Ectodermal cell (in vitro differentiated cells): Measurements from ENCODE around the gene MLLT3. TPM values are rescaled to one million over a fixed set of nuclear protein-coding genes. Genes with fewer than 3 reads are reported as not detected.
"Not testable (repeated sequence)": the region's sequence is repeated elsewhere in the genome, so short reads cannot be mapped to it uniquely, and the experiment has no call there.

Source experiments
- H3K27ac ChIP-seq: 2 replicates; pipeline ENCODE4 v1.7.0; 2013; ENCODE audit warnings: mild to moderate bottlenecking, low read depth, low read length; ENCODE audit not compliant: insufficient read depth, poor library complexity, severe bottlenecking
- H3K27me3 ChIP-seq: 2 replicates; pipeline ENCODE4 v1.7.0; 2013; ENCODE audit warnings: mild to moderate bottlenecking, low read length; ENCODE audit not compliant: insufficient read depth, control insufficient read depth, poor library complexity, severe bottlenecking
- H3K36me3 ChIP-seq: one replicate; pipeline ENCODE4 v1.7.0; 2013; ENCODE audit warnings: low read length; ENCODE audit not compliant: control insufficient read depth, insufficient read depth
- H3K4me1 ChIP-seq: one replicate; pipeline ENCODE4 v1.7.0; 2013; ENCODE audit warnings: low read length; ENCODE audit not compliant: control insufficient read depth, insufficient read depth
- H3K4me3 ChIP-seq: 2 replicates; pipeline ENCODE4 v1.7.0; 2013; ENCODE audit warnings: low read depth, low read length, control low read depth; ENCODE audit not compliant: insufficient read depth
- H3K9me3 ChIP-seq: 2 replicates; pipeline ENCODE4 v1.7.0; 2013; ENCODE audit warnings: mild to moderate bottlenecking, low read length, moderate library complexity; ENCODE audit not compliant: control insufficient read depth
- WGBS, 2 experiments: methylation state at CpG; one replicate each; pipeline ENCODE4 v1.1.7; 2013; ENCODE audit warnings: missing lambda C conversion rate in 2 of 2; 5-methylcytosine and 5-hydroxymethylcytosine counted together
- polyA plus RNA-seq, 4 experiments: library from polyadenylated mRNA; stranded (reverse); fragments of 50-300 nt; gene quantifications; one replicate each; pipeline ENCODE4 v1.2.3, GENCODE V29; 2013

Gene MLLT3
- 61.1 TPM for polyA plus RNA-seq (2013, experiment 1 of 4)
- polyA plus RNA-seq (2013, experiment 2 of 4): 59.1 TPM
- polyA plus RNA-seq (2013, experiment 3 of 4): 56.5 TPM
- 66.6 TPM for polyA plus RNA-seq (2013, experiment 4 of 4)

DNA sequence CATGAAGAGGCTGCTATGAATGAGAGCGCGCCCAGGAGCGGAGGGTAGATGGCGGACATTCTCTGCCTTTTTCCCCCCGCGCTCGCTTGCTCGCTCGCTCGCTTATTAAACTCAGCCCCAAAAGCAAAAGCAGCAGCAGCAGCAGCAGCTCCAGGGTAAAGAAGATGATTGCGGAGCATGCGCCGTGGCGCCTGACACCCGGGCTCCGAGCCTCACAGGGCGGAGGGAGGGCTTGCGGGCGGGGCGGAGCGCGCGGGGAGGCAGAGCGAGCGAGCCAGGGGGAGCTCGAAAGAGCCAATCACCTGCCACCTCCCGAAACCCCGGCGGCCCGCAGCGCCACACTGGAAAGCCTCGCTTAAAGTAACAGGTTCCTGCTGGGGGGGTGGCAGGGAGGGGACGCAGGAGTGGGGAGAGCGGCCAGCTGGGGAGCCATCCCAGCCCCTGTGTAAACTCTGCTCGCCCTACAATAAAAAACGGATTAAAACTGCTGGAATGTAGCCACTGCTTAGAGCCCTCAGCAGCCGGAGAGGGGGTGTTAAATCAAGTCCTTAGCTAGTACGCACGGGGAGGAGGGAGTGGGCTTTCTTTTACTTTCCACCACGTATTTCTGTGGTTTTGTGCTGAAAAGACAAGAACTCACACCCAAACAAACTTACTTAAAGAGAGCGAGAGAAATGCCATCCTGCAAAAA, at the start of gene MLLT3:
Gene MLLT3, minus strand, starts transcription at position 170 of the 691 bp plus-strand sequence.
- Histone ChIP-seq H3K27me3 (peaks cover 58% of the 10 kb centered on the region), H3K27ac (peak within 1 kb of the TSS; percentile 83)
- 0 to 1% methylated on average over 40 to 41 of the region's 41 CpGs for WGBS, 2 experiments

DNA sequence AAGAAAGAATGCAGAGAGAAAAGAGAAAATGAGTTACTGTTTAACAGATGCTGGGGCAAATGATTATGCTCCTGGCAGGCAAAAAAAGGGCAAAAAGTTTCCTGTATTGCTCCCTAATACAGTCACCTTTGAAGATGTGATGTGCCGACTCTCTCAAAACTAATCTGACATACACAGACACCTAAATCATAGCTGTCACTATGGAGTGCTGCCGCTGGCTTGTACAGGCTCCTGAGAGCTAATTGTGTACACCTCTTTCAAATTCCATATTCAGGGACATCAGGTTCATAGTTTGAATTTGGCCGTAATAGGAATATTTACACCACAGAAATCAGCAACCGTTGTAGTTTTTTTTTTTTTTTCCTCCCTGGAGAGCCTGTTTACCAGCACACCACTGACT, 49.3 kb upstream of the MLLT3 start:
- Histone ChIP-seq H3K27ac (no peak overlapping the region), H3K4me1 (peaks cover 7% of the 10 kb centered on the region), H3K9me3 (no peaks in the 10 kb centered on the region), H3K4me3 (no peak overlapping the region), H3K36me3 (no peaks in the 10 kb centered on the region), H3K27me3 (no peaks in the 10 kb centered on the region)
- WGBS, 2 experiments: 95 to 98% methylated on average over 3 to 4 of the region's 4 CpGs

More for the DNA sequence above, at the start of gene MLLT3:
- H3K4me3 ChIP-seq: peak within 1 kb of the TSS; percentile 85
- no peaks in the 10 kb centered on the region for H3K9me3 ChIP-seq
- peaks cover 13% of the 10 kb centered on the region for H3K4me1 ChIP-seq
- H3K36me3 ChIP-seq: no peaks in the 10 kb centered on the region

DNA sequence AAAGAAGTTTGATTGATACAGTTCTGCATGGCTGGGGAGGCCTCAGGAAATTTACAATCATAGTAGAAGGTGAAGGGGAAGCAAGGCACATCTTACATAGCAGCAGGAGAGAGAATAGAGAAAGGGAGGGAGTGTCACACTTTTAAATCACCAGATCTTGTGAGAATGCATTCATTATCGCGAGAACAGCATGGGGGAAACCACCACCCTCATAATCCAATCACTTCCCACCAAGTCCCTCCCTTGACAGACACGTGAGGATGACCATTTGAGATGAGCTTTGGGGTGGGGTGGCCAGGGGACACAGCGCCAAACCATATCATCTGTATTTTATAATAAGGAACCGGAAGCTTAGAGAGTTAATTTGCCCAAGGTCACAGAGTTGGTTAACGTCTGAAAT, 48.1 kb upstream of the MLLT3 start:
- Histone ChIP-seq H3K9me3 (no peaks in the 10 kb centered on the region), H3K27ac (no peak overlapping the region), H3K4me3 (no peak overlapping the region), H3K4me1 (peaks cover 7% of the 10 kb centered on the region), H3K27me3 (no peaks in the 10 kb centered on the region), H3K36me3 (no peaks in the 10 kb centered on the region)
- 59 to 65% methylated on average over 6 of the region's 6 CpGs for WGBS, 2 experiments

DNA sequence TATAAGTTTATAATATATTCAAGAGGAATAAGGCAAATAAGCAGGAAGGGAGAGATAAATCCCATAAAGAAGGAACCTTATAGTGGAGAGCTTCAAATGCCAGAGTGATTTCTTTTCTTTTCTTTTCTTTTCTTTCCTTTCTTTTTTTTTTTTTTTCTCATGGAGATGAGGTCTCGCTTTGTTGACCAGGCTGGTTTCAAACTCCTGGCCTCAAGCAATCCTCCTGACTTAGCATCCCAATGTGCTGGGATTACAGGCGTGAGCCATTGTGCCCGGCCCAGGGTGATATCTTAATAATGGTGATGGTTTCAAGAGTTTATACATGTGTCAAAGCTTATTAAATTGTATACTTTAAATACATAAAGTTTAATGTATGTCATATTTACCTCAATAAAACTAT, 42.2 kb upstream of the MLLT3 start:
- H3K27me3 ChIP-seq: no peaks in the 10 kb centered on the region
- 18 to 42% methylated on average over 3 of the region's 3 CpGs for WGBS, 2 experiments
- H3K9me3 ChIP-seq: no peaks in the 10 kb centered on the region
- H3K36me3 ChIP-seq: no peaks in the 10 kb centered on the region
- no peak overlapping the region for H3K27ac ChIP-seq
- no peak overlapping the region for H3K4me3 ChIP-seq
- H3K4me1 ChIP-seq: peaks cover 26% of the 10 kb centered on the region

DNA sequence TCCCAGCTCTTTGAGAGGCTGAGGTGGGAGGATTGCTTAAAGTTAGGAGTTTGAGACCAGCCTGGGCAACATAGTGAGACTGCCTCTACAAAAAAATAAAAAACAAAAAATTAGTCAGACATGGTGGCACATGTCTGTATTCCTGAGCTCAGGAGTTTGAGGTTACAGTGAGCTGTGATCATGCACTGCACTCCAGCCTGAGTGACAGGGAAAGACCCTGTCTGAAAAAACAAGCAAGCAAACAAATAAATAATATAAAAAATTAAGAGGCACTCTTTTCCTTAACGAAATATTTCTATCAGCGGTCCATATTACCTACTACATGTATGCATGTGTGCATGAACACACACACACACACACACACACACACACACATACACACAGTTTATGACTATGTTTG, 40.8 kb upstream of the MLLT3 start:
- no peaks in the 10 kb centered on the region for H3K36me3 ChIP-seq
- H3K27ac ChIP-seq: no peak overlapping the region
- H3K9me3 ChIP-seq: no peaks in the 10 kb centered on the region
- H3K4me1 ChIP-seq: peaks cover 29% of the 10 kb centered on the region
- 85 to 89% methylated on average over 2 of the region's 2 CpGs for WGBS, 2 experiments
- H3K27me3 ChIP-seq: no peaks in the 10 kb centered on the region
- no peak overlapping the region for H3K4me3 ChIP-seq

DNA sequence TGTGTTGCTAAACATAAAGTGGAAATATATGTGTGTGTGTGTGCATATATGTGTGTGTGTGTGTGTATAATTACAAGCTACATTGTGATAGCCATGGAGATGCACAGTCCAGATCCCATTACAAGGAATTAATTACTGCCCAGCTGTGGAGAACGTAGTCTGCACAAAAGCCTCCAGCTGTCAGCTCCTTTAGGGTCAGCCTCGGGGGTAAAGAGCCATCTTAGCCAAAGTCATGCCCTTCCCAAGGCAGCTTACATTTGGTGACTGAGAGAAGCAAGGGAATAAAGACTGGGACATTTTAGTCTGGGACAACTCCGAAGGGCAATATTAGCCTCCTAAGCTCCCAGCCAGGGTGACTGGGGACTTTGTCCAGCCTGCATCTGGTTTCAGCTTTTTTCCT, 39.9 kb upstream of the MLLT3 start:
- 30 to 31% methylated on average over 3 of the region's 3 CpGs for WGBS, 2 experiments
- no peak overlapping the region for H3K27ac ChIP-seq
- H3K4me3 ChIP-seq: no peak overlapping the region
- H3K36me3 ChIP-seq: no peaks in the 10 kb centered on the region
- H3K27me3 ChIP-seq: no peaks in the 10 kb centered on the region
- H3K4me1 ChIP-seq: peaks cover 29% of the 10 kb centered on the region
- H3K9me3 ChIP-seq: no peaks in the 10 kb centered on the region

DNA sequence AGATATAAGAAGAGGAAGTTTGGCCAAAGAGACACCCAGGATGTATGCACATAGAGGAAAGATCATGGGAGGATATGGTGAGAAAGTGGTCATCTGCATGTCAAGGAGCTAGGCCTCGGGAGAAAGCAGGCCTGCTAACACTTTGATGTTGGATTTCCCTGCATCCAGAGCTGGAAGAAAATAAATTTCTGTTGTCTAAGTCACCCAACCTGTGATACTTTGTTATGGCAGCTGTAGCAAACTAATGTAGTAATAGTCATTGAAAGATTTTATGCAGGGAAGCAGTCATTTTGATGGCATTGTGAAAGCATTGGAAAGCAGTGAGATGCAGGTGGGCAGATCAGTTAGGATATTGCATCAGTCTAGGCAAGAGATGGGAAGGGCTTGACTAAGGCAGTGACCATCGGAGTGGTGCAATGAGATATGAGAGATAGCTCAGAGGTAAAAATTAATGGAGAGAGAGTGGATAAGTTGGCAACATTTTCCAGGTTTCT, 37.2 kb upstream of the MLLT3 start:
- no peak overlapping the region for H3K27ac ChIP-seq
- H3K4me1 ChIP-seq: peaks cover 29% of the 10 kb centered on the region
- no peaks in the 10 kb centered on the region for H3K9me3 ChIP-seq
- WGBS, 2 experiments: 77 to 86% methylated on average over 2 of the region's 2 CpGs
- no peaks in the 10 kb centered on the region for H3K36me3 ChIP-seq
- peak overlapping the region; percentile 62 for H3K4me3 ChIP-seq
- no peaks in the 10 kb centered on the region for H3K27me3 ChIP-seq

DNA sequence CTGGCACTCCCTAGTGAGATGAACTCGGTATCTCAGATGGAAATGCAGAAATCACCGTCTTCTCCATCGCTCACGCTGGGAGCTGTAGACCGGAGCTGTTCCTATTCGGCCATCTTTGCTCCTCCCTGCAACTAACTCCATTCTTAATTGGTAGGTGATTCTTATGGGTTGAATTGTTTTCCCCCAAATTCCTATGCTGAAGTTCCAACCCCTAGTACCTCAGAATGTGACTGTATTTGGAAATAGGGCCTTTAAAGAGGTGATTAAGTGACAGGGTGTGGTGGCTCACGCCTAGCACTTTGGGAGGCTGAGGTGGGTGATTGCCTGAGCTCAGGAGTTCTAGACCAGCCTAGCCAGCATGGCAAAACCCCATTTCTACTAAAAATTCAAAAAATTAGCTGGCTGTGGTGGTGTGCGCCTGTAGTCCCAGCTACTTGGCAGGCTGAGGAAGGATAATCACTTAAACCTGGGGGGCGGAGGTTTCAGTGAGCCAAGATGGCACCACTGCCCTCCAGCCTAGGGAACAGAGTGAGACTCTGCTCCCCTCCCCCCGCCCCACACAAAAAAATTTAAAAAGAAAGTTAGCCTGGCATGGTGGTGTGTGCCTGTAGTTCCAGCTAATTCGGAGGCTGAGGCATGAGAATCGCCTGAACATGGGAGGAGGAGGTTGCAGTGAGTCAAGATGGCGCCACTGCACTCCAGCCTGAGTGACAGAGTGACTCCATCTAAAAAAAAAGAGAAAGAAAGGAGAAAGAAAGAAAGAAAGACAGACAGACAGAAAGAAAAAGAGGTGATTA, 36.6 kb upstream of the MLLT3 start:
- Histone ChIP-seq H3K9me3 (no peaks in the 10 kb centered on the region), H3K4me1 (peaks cover 29% of the 10 kb centered on the region), H3K36me3 (no peaks in the 10 kb centered on the region), H3K27me3 (no peaks in the 10 kb centered on the region), H3K4me3 (peak overlapping the region; percentile 62), H3K27ac (peak overlapping the region; percentile 50)
- 43 to 46% methylated on average over 12 to 13 of the region's 13 CpGs for WGBS, 2 experiments

DNA sequence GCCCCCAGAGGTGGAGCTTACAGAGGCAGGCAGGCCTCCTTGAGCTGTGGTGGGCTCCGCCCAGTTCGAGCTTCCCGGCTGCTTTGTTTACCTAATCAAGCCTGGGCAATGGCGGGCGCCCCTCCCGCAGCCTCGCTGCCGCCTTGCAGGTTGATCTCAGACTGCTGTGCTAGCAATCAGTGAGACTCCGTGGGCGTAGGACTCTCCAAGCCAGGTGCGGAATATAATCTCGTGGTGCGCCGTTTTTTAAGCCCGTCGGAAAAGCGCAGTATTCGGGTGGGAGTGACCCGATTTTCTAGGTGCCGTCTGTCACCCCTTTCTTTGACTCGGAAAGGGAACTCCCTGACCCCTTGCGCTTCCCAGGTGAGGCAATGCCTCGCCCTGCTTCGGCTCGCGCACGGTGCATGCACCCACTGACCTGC, 36.0 kb upstream of the MLLT3 start:
- whole genome bisulfite sequencing, 2 experiments: 3 to 10% methylated on average over 23 of the region's 27 CpGs

DNA sequence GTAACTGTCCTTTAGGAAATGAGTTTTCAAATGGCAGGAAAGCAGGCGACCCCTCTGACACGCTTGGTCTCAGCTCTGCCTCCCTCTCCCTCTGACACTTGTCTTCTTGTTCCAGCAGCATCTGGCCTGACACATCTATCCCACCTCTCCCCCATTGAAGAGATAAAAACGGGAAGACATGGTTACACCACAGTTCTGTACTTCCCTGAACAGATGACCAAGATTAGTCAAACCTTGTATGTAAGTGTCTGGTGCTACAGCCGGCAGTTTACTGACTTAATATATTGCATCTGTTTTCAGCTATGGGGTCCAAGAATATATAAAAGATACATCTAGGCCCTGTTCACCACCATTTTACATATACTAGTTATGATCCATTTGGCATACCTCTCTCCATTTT, 29.6 kb upstream of the MLLT3 start:
- no peaks in the 10 kb centered on the region for H3K36me3 ChIP-seq
- no peaks in the 10 kb centered on the region for H3K4me1 ChIP-seq
- WGBS, 2 experiments: 94 to 95% methylated on average over 4 of the region's 4 CpGs
- H3K27me3 ChIP-seq: no peaks in the 10 kb centered on the region
- H3K27ac ChIP-seq: no peak overlapping the region
- no peak overlapping the region for H3K4me3 ChIP-seq
- no peaks in the 10 kb centered on the region for H3K9me3 ChIP-seq

More for the DNA sequence above, 36.0 kb upstream of the MLLT3 start:
- H3K4me1 ChIP-seq: peaks cover 24% of the 10 kb centered on the region
- H3K9me3 ChIP-seq, H3K27me3 ChIP-seq, H3K36me3 ChIP-seq: not testable (repeated sequence)
- peak overlapping the region; percentile 62 for H3K4me3 ChIP-seq
- peak overlapping the region; percentile 50 for H3K27ac ChIP-seq
